HL-60 (cell line): ENCODE data around the gene IAPP.
"Not testable (repeated sequence)": the region's sequence is repeated elsewhere in the genome, so short reads cannot be mapped to it uniquely, and the experiment has no call there.

Experiments used
- DNase-seq, 2 experiments: peaks; one replicate each; pipeline ENCODE4 v3.0.0-alpha.2; 2010 to 2020; ENCODE audit warnings: low read depth in 1 of 2, low spot score in 1 of 2
- H3K27ac ChIP-seq: fragments of 250-450 bp; sonication (Bioruptor Pico); replicated peaks from 2 replicates; pipeline ENCODE4 v1.5.1; 2020; ENCODE audit warnings: mild to moderate bottlenecking, moderate library complexity
- H3K27me3 ChIP-seq: fragments of 250-450 bp; sonication (Bioruptor Pico); 2 replicates; pipeline ENCODE4 v1.5.1; 2021; ENCODE audit warnings: mild to moderate bottlenecking, moderate library complexity; ENCODE audit not compliant: insufficient read depth, poor library complexity, severe bottlenecking
- H3K4me3 ChIP-seq: replicated peaks from 2 replicates; pipeline ENCODE4 v1.5.1; 2011; ENCODE audit warnings: mild to moderate bottlenecking, control low read depth, low read length; ENCODE audit not compliant: insufficient read depth
- CTCF ChIP-seq: IDR thresholded peaks from one replicate; pipeline ENCODE4 v1.5.1; 2011; ENCODE audit warnings: low read length, control low read depth, inconsistent platforms; ENCODE audit not compliant: insufficient read depth
- GABPA ChIP-seq: IDR thresholded peaks from 2 replicates; pipeline ENCODE4 v1.6.1; 2012; ENCODE audit warnings: low read depth
- POLR2AphosphoS5 ChIP-seq: IDR thresholded peaks from 2 replicates; pipeline ENCODE4 v1.6.1; 2012; ENCODE audit warnings: low read depth
- SPI1 ChIP-seq: IDR thresholded peaks from 2 replicates; pipeline ENCODE4 v1.6.1; 2012; ENCODE audit warnings: low read depth, mild to moderate bottlenecking, borderline replicate concordance
- TF ChIP-seq, protein P1 (sequence below): IDR thresholded peaks from 2 replicates; pipeline ENCODE4 v1.6.1; 2012; ENCODE audit warnings: low read depth; ENCODE audit not compliant: insufficient replicate concordance

Gene IAPP

GRCh38 chr12:21350975-21351374, 21.7 kb upstream of the IAPP start:
- TF ChIP-seq SPI1 (no peak), CTCF (no peak)
- H3K27me3 ChIP-seq = no peaks in the 10 kb centered on the region
- H3K4me3 ChIP-seq = no peak overlapping the region
- DNase-seq = no peak
- no peak overlapping the region for H3K27ac ChIP-seq

GRCh38 chr12:21353487-21353886, 19.2 kb upstream of the IAPP start:
- DNase-seq = no peak
- TF ChIP-seq GABPA (no peak), CTCF (no peak), SPI1 (no peak), POLR2AphosphoS5 (no peak)
- TF ChIP-seq, protein P1, sequence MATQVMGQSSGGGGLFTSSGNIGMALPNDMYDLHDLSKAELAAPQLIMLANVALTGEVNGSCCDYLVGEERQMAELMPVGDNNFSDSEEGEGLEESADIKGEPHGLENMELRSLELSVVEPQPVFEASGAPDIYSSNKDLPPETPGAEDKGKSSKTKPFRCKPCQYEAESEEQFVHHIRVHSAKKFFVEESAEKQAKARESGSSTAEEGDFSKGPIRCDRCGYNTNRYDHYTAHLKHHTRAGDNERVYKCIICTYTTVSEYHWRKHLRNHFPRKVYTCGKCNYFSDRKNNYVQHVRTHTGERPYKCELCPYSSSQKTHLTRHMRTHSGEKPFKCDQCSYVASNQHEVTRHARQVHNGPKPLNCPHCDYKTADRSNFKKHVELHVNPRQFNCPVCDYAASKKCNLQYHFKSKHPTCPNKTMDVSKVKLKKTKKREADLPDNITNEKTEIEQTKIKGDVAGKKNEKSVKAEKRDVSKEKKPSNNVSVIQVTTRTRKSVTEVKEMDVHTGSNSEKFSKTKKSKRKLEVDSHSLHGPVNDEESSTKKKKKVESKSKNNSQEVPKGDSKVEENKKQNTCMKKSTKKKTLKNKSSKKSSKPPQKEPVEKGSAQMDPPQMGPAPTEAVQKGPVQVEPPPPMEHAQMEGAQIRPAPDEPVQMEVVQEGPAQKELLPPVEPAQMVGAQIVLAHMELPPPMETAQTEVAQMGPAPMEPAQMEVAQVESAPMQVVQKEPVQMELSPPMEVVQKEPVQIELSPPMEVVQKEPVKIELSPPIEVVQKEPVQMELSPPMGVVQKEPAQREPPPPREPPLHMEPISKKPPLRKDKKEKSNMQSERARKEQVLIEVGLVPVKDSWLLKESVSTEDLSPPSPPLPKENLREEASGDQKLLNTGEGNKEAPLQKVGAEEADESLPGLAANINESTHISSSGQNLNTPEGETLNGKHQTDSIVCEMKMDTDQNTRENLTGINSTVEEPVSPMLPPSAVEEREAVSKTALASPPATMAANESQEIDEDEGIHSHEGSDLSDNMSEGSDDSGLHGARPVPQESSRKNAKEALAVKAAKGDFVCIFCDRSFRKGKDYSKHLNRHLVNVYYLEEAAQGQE = no peak
- no peak overlapping the region for H3K4me3 ChIP-seq
- H3K27ac ChIP-seq = no peak overlapping the region
- no peaks in the 10 kb centered on the region for H3K27me3 ChIP-seq

DNA sequence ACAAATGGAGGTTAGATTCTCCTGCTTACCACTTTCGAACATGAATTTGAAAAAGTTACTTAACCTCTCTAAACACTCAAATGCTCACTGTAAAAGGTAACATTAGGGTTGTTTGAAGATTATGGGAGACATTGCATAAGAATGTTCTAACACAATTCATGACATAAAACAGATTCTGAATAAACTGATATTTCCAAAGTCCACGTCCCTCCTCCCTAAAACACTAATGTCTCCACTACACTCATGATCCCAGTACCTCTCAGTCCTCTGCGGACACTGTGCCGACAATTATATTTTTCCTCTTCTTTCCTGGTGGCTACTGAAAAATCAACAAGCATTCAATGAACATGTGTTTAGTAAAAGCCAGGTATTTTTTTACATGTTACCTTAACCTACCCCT, 18.8 kb upstream of the IAPP start:
- no peak for DNase-seq
- Histone ChIP-seq H3K4me3 (no peak overlapping the region), H3K27me3 (no peaks in the 10 kb centered on the region), H3K27ac (no peak overlapping the region)
- TF ChIP-seq GABPA = no peak
- no peak for TF ChIP-seq POLR2AphosphoS5
- TF ChIP-seq CTCF = no peak
- TF ChIP-seq, protein P1 = no peak
- no peak for TF ChIP-seq SPI1

GRCh38 chr12:21354641-21355040, 18.1 kb upstream of the IAPP start:
- DNase-seq = no peak
- no peak overlapping the region for H3K27ac ChIP-seq
- TF ChIP-seq GABPA (no peak), POLR2AphosphoS5 (no peak), CTCF (no peak), SPI1 (no peak)
- TF ChIP-seq, protein P1 = no peak
- no peaks in the 10 kb centered on the region for H3K27me3 ChIP-seq
- H3K4me3 ChIP-seq = no peak overlapping the region

GRCh38 chr12:21360632-21361031, 12.1 kb upstream of the IAPP start:
- H3K27ac ChIP-seq, H3K4me3 ChIP-seq, DNase-seq: not testable (repeated sequence)

More at GRCh38 chr12:21360632-21361031, 12.1 kb upstream of the IAPP start:
- H3K27me3 ChIP-seq = not testable (repeated sequence)
